Measurements from ENCODE around the gene SEMA3E.
"Not testable (repeated sequence)": the region's sequence is repeated elsewhere in the genome, so short reads cannot be mapped to it uniquely, and the experiment has no call there.

Gene SEMA3E
- 0 to 0.17 reads per million in 2 donors for total RNA-seq

DNA sequence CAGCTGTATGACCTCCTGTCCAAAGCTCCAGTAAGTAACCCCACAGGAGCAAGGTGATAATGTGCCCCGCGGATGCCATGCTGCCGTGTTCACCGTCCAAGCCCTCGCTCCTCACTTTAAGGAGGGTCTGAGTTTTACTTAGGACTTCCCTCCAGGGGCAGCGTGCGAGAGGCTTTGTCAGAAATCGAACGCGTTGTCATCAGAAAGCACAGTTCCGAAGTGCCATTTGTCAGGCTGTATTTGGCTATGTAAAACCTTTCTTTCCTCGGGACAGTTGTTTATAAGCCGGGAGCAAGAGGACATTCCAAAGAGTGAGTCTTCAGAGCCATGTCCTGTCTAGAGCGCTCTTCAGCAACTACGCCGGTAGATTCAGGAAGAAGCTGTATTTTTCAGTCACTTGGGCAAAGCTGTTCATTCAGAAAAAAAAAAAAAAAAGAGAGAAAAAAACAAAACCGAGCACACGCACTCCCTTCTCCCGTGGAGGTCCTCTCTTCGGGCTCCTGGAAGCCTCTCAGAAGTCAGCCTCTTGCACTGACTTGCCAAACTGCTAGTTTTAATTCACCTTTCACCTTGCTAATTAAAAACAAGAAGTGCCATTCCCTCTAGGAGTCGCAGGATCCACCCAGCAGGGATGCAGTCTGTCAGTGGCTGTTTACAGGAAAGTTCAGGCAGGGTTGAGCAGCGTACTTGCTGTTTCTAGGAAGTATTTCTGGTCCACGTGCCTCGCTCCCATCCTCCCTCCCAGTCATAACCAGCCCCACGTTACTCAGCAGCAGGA, at the start of gene SEMA3E:
Gene SEMA3E (minus strand): TSS at position 676 of the 778 bp plus-strand sequence.
- no peak for DNase-seq

- no peak for DNase-seq
These were observed 49.0 kb upstream of the SEMA3E start for GRCh38 chr7:83697804-83698530.

- DNase-seq: no peak
These were observed 47.2 kb upstream of the SEMA3E start for GRCh38 chr7:83696101-83696500.

- no peak for DNase-seq
These were observed 46.4 kb upstream of the SEMA3E start for GRCh38 chr7:83695128-83695960.

DNA sequence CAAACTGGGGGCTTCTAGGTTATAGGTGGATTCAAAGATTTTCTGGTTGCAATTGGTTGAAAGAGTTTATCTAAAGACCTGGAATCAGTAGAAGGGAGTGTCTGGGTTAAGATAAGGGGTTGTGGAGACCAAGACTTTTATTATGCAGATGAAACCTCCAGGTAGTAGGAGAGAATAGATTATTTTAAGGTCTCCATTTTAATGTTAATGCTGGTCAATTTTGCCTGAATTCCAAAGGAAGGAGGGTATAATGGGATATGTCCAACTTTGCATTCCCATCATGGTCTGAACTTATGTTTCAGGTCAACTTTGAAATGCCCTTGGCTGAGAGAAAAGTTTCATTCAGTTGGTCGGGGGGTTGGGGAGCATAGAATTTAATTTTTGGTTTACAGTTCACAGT, 44.3 kb upstream of the SEMA3E start:
- no peak for DNase-seq

- DNase-seq: no peak
These were observed 42.2 kb upstream of the SEMA3E start for GRCh38 chr7:83691095-83691494.

GRCh38 chr7:83689855-83690254, 40.9 kb upstream of the SEMA3E start:
- DNase-seq: no peak

DNA sequence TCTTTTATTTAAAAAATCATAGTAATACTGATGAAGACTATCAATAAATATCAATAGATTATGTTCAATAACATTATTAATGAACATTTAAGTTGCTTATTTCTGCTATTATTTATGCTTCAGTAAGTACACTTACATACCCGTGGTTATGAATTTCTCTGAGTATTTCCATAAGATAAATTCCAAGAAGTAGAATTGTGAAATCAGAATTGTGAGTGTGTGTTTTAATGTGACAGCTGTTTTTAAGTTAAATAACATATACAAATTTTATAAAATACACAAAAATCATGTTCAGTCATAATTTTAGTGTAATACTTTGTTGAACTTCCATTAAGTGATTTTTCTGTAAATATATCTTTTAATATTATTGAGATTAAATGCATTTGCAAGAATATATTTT, 37.5 kb upstream of the SEMA3E start:
- DNase-seq: no peak

- DNase-seq: no peak
These were observed 36.0 kb upstream of the SEMA3E start for GRCh38 chr7:83684928-83685327.

GRCh38 chr7:83681200-83681778, 32.4 kb upstream of the SEMA3E start:
- no peak for DNase-seq

- no peak for DNase-seq
These were observed 28.4 kb upstream of the SEMA3E start for GRCh38 chr7:83677180-83677866.

DNA sequence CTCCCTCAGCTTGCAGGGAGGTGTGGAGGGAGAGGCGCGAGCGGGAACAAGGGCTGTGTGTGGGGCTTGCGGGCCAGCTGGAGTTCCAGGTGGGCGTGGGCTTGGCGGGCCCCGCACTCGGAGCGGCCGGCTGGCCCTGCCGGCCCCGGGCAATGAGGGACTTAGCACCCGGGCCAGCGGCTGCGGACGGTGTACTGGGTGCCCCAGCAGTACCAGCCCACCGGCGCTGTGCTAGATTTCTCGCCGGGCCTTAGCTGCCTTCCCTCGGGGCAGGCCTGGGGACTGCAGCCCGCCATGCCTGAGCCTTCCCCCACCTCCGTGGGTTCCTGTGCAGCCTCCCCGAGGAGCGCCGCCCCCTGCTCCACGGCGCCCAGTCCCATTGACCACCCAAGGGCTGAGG, 24.4 kb upstream of the SEMA3E start:
- DNase-seq: not testable (repeated sequence)

- DNase-seq: no peak
These were observed 23.2 kb upstream of the SEMA3E start for GRCh38 chr7:83672157-83672556.

DNA sequence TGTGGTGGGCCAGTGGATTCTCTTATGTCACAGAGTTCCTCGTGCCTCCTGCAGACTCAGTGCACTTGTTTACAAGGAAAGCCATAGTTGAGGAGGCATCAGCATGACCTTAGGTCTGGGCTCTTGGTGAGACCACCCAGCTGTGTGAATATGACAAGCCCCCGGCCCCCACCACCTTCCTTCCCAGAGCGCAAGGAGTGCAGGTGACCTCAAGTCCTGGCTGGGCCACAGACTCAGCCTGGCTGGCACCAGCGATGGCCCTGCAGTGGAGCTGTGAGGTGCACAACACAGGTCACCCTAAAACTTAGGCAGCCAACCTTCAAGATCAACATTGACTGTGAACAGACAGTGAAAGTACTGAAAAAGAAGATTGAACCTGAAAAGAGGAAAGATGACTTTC, 14.2 kb upstream of the SEMA3E start:
- no peak for DNase-seq

DNA sequence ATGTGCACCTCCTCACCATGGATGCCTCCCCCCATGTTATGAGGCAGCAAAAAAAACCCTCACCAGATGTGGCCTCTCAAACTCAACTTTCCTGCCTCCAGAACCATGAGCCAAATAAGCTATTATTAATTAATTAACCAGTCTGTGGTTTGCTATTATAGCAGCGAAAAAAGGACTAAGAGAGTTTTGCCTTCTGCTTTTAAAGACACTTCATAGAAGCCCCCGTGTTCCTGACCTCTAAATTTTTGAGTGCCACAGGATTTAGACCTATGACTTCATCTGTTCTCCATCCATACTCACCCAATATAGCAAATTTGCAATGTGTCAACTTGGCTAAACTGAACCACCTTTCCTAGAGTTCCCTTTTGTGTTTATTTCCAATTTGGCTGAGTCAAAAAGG, 9.2 kb upstream of the SEMA3E start:
- no peak for DNase-seq

DNA sequence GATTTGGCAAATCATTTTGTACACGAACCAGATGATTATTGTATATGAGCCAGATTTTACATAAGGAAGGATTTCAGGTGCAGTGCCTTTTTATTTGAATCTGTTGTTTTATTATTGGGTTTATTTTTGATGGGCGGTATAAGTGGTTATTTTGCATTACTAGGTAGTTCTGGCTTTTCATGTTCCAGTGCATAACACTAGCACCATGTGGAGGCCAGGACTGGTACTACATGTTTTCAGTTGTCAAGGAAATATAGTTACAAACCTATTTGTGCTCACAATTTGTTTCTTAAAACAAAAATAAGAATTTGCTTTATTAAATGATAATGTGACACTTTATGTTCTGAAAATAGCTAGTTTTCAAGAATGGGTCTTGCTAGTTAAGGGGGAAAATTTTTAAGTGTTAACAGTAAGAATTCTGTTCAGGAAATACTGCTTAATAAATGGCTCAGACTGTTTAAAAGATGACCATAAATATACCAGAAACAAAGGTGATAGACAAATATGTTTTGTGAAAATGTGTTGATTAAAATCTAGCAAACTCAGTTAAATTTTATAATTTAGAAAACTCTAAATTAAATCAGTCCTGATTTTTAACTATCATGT, 7.1 kb upstream of the SEMA3E start:
- DNase-seq: no peak

- DNase-seq: no peak
These were observed 3.5 kb upstream of the SEMA3E start for GRCh38 chr7:83652481-83652880.

- no peak for DNase-seq
These were observed 762 bp upstream of the SEMA3E start for GRCh38 chr7:83649701-83650100.

- DNase-seq: no peak
These were observed 2.9 kb downstream of the SEMA3E start for GRCh38 chr7:83646027-83646426.

- DNase-seq: no peak
These were observed 5.2 kb downstream of the SEMA3E start for GRCh38 chr7:83643739-83644138.

- no peak for DNase-seq
These were observed 5.9 kb downstream of the SEMA3E start for GRCh38 chr7:83643012-83643411.
